Epidermal melanocyte (primary cell): Measurements from ENCODE around the gene PRMT9.

ENCODE experiments used
- DNase-seq: peaks from one replicate; pipeline ENCODE4 v3.0.0; 2011; ENCODE audit warnings: low spot score; ENCODE audit not compliant: insufficient read length

PRMT9 gene

GRCh38 chr4:147682755-147683154, 1.2 kb downstream of the PRMT9 start:
- DNase-seq = no peak

- no peak for DNase-seq
Observed at GRCh38 chr4:147678796-147679549, 5.0 kb downstream of the PRMT9 start.

GRCh38 chr4:147678106-147678505, 5.9 kb downstream of the PRMT9 start:
- no peak for DNase-seq

- DNase-seq = no peak
Observed at GRCh38 chr4:147674496-147674895, 9.5 kb downstream of the PRMT9 start.

GRCh38 chr4:147674073-147674472, 9.9 kb downstream of the PRMT9 start:
- no peak for DNase-seq

- no peak for DNase-seq
Observed at GRCh38 chr4:147658501-147658900, 25.5 kb downstream of the PRMT9 start.

GRCh38 chr4:147655639-147656038, 28.3 kb downstream of the PRMT9 start:
- DNase-seq = no peak

- DNase-seq = no peak
Observed at GRCh38 chr4:147651563-147651962, 32.4 kb downstream of the PRMT9 start.

GRCh38 chr4:147648656-147649055, 35.3 kb downstream of the PRMT9 start:
- no peak for DNase-seq

GRCh38 chr4:147645099-147645498, 38.9 kb downstream of the PRMT9 start:
- no peak for DNase-seq

GRCh38 chr4:147644471-147644870, 39.5 kb downstream of the PRMT9 start:
- DNase-seq = no peak

GRCh38 chr4:147643616-147644015, 40.3 kb downstream of the PRMT9 start:
- DNase-seq = no peak

GRCh38 chr4:147640331-147640730, 43.6 kb downstream of the PRMT9 start:
- no peak for DNase-seq

GRCh38 chr4:147639388-147639787, 44.6 kb downstream of the PRMT9 start:
- DNase-seq = no peak

GRCh38 chr4:147638942-147639341, 45.0 kb downstream of the PRMT9 start:
- no peak for DNase-seq

- no peak for DNase-seq
Observed at GRCh38 chr4:147638365-147638764, 45.6 kb downstream of the PRMT9 start.

GRCh38 chr4:147635348-147635747, 48.6 kb downstream of the PRMT9 start:
- no peak for DNase-seq

GRCh38 chr4:147633643-147634042, 50.3 kb downstream of the PRMT9 start:
- no peak for DNase-seq

GRCh38 chr4:147633113-147633512, 50.9 kb downstream of the PRMT9 start:
- DNase-seq = no peak

GRCh38 chr4:147629783-147630730, 53.9 kb downstream of the PRMT9 start:
- DNase-seq = no peak

GRCh38 chr4:147628415-147628814, 55.5 kb downstream of the PRMT9 start:
- no peak for DNase-seq

GRCh38 chr4:147626903-147627302, 57.1 kb downstream of the PRMT9 start:
- no peak for DNase-seq
